B cell (primary cell): ENCODE data around the gene HMG20A.

Source experiments
- CTCF ChIP-seq: fragments of 200-600 bp; IDR thresholded peaks from one replicate; pipeline ENCODE4 v1.8.0; 2022; ENCODE audit warnings: antibody characterized with exemption, mild to moderate bottlenecking
- EZH2 ChIP-seq: IDR thresholded peaks from 2 replicates; pipeline ENCODE4 v1.6.1; 2012; ENCODE audit warnings: borderline replicate concordance, low read depth, mild to moderate bottlenecking, moderate library complexity, low read length; ENCODE audit not compliant: insufficient read depth, poor library complexity, severe bottlenecking

GRCh38 chr15:77391372-77391951 is 29.2 kb upstream of the HMG20A start:
- no peak for TF ChIP-seq CTCF
- TF ChIP-seq EZH2: no peak
